ENCODE measurements around the gene GFOD1. TPM values are rescaled to one million over a fixed set of nuclear protein-coding genes. Genes with fewer than 3 reads are reported as not detected.

Gene GFOD1
- polyA plus RNA-seq, 3 donors: 1.7 to 2.2 (median 1.9) TPM

DNA sequence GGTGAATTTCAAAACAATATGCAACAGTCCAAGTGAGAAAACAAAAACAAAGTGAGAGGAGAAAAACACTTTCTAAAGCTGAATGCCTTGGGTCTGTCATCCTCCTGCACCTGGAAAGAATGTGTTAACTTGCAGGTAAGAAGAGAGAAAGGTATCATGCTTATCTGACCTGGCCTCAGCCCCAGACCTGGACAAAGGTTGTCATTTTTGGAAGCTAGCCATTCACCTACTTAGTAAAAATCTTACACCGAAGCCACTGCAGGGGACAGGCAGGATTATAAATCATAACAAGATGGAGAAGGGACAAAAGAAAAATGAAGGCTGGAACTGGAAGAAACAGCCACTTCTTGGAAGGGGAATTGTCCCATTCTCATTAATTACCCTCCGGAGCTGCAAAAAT is 69.4 kb downstream of the GFOD1 start:
- no peak for DNase-seq (ENCODE audit: extremely low read depth in 1 of 11, low read depth in 9 of 11, low spot score in 4 of 11)

DNA sequence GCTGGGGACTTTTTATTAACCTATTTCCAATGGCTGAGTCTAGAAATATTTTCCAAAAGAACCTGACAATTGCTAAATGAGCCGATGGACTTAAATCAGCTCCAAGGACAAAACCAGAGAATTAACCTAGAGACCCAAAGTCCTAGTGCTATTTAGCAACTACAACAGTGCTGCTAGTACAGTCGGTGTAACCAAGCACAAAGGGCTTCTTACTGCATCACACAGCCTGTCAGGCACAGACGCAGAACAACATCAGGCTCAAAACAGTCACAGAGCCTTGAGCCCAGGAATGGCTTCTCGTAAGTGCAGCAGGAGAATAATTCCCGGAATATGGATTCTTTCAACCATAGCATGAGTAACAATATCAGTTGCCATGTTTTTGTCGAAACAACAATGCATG is 70.0 kb downstream of the GFOD1 start:
- no peak for DNase-seq (ENCODE audit: extremely low read depth in 1 of 11, low read depth in 9 of 11, low spot score in 4 of 11)

DNA sequence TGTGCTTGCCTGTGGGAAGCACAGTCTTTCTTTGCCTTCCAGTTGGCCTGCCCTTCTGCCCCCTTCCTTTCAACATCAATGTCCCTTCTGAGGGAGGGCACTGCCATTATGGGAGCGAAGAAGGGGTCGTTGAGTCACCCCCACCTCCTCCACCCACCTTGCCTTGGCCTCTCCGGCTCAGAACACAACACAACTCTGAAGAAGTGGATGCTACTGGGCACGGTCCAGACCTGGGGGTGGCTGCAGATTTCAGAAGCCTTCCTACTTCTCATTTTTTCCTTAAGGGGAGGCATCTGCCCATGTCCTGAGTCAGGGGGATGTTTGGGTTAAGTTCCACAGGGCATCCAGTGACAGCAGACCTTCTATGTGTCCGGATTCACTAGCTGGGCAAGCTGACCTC is 72.1 kb downstream of the GFOD1 start:
- DNase-seq (ENCODE audit: extremely low read depth in 1 of 11, low read depth in 9 of 11, low spot score in 4 of 11): no peak

DNA sequence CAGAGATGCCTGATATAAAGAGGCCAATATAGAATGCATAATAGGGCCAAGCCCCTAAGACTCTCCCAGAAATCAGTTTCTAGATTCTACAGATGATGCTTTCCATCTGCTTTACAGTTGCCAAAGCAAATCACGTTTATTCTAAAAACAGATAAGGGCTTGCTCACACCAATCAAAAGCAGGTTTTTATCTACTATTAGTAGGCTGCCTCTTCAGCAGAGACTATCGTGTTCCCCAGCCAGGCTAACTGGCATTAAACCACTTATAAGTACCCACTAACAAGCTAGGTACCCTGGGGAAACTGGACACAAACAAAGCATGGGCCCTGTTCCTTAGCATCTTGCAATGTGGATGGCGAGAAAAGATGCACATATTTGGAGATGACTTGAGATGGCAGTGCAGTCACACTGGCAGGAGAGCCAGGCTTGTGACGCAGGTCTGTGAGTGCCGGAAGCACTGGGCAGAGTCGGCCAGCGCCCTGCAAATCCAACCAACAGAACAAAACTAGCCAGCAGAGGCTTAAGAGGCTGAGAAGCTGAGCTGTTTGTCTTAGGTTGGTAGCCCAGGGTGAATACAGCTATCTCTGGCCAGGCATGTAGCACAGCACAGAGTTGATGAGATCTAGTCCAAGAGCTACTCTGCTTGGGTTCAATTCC is 73.4 kb downstream of the GFOD1 start:
- DNase-seq (ENCODE audit: extremely low read depth in 1 of 11, low read depth in 9 of 11, low spot score in 4 of 11): no peak

DNA sequence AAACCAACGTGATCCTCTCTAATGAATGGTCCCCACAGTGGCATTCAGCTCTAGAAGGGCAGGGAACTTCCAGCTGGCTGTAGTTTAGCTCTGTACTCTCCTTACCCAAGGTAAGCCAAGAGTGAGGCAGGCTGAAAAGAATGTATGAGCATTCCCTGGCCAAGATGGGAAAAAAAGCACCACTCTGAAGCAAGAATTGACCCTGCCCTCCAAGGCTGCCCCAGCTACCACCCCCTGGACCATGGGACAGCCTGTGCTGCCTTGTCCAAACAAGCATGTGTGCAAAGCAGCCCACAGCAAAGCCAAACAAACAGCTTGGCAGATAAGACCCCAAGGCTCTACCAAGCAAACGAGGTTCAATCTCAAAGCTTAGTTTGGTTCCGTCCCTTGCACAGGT is 73.9 kb downstream of the GFOD1 start:
- DNase-seq (ENCODE audit: extremely low read depth in 1 of 11, low read depth in 9 of 11, low spot score in 4 of 11): no peak

DNA sequence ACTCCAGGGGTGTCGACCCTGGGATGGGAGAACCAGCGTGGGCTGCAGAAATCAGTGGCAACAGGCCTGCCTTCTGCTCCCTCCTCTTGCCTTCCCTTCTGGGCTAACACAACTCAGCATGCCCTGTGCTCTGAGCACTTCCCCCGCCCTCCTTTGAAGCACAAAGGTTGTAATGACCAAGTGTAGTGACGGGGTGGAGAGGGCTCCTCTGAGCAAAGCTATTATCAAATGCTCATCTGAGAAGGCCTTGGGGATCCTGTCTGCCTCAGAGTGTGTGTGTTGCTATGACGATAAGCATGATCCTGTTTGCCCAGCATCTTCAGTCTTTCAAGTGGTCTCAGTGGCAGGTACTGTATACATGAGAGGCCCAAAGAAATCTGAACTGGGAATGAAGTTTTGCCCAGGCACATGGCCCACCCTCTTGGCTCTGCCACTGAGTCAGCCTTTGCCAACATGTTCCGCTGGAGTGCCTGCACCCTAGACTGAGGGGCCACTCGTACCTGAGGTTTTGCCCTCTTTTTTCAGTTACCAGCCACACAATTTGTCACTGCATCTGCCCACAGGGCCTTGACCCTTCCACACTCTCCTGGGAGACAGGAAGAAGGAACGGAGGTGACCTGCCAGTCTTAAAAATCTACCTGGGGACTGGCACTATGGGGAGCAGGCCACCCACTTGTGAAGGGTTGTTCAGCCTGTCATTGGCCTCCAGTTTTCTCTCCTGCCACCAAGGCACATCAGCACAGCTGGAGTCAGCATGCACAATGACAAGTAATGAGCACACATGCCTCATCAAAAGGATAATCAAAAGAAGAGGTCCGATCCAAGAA is 74.5 kb downstream of the GFOD1 start:
- DNase-seq (ENCODE audit: extremely low read depth in 1 of 11, low read depth in 9 of 11, low spot score in 4 of 11): no peak

DNA sequence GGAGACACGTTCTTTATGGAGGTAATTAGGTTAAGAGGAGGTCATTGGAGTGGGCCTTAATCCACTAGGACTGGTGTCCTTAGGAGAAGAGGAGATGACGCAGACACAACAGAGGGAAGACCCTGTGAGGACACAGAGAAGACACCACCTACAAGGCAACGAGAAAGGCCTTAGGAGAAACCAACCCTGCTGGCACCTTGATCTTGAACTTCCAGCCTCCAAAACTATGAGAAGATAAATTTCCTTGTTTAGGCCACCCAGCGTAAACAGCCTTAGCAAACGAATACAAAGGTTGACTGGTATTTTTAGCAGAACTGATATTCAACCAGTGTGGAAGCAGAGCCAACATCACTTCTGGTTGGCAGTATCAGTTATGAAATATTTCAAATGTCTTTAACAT is 75.2 kb downstream of the GFOD1 start:
- DNase-seq (ENCODE audit: extremely low read depth in 1 of 11, low read depth in 9 of 11, low spot score in 4 of 11): no peak

DNA sequence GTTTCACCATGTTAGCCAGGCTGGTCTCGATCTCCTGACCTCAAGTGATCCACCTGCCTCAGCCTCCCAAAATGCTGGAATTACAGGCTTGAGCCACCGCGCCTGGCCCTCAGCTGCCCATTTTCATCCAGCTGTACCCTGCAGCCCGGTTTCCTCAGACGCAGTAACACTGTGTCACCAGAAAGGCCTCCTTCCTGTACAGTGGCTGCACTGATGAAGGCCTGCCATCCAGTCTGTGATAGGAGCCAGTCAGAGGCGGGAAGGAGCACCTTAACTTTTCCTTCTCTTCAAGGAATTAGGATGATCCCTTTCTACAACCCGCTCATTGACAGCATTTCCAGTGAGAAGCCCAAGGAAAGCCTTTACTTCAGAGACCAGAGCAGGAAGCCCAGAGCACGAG is 75.9 kb downstream of the GFOD1 start:
- DNase-seq (ENCODE audit: extremely low read depth in 1 of 11, low read depth in 9 of 11, low spot score in 4 of 11): no peak

DNA sequence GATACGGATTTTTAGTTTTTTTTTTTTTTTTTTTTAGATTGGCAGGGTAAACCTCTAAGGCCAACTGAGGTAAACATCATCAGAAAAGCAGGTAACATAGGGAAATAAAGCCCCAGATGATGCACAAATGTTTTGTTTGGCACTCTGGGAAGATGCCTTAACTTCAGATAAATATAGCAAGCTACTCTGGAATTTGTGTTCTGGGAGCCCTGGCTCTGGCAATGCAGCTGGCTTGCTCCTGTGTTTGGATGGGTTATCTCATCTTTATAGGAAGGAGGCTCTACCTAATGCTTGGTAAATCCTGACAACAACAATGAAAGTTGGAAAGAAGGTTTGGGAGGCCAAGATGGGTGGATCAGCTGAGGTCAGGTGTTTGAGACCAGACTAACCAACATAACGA is 77.4 kb downstream of the GFOD1 start:
- DNase-seq (ENCODE audit: extremely low read depth in 1 of 11, low read depth in 9 of 11, low spot score in 4 of 11): no peak

DNA sequence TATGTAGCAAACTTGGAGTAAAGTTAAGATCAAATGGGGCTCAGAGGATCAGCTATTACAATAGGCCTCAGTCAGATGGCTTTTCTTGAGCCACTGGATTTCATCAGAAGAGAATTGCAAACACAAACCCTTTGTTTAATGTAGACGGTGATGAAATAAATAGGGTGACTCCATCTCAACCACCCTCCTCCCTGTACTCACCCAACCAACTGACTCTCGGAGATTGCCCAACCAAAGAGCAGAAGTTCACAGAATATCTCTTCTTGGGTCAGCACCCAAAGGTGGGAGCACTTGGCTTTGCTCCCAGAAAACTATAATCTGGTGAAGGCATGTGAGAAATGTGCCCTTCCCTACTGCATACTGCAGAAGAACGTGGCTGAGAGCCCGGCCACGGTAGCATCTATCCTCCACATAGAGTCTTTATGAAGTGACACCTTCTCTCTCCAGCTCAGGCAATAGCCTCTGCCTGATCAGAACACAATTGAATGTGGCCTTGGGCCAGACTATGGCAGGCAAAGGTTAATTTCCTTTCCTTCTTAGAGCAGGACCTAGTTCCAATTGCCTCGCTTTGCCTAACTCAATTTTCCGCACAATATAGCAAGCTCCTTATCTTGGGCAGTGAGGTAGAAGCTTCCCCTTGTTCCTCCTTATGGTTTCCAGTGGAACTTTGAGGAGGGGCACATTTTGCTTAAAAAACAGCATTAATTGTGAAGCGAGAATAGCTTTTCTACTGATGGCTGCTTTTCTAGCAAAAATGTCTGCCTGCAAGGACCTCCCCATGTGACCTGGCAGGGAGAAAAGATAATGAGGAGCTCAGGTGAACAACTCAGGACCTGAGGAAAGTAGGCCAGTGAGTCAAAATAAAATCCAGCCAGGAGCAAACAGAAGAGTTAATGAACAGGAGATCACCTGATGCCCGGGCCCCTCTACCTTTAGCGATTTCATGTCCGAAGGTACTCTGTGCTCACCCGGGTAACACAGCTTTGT is 79.4 kb downstream of the GFOD1 start:
- DNase-seq (ENCODE audit: extremely low read depth in 1 of 11, low read depth in 9 of 11, low spot score in 4 of 11): no peak

DNA sequence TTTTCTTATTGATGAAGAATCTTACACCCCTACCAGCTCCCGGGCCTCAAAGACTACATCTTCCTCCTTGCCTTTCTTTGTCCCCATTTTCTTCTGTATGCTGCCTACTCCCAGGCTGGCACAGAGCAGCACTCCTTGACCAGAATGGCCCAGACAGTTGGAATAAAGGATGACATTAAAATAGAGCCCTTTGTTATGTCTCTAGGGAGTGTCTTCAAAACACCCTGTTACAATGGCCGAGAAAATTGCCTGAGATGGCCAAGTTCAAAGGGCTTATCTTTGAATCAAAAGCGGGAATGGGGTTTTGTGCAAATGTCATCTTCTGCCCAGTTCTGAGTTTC is 80.1 kb downstream of the GFOD1 start:
- no peak for DNase-seq (ENCODE audit: extremely low read depth in 1 of 11, low read depth in 9 of 11, low spot score in 4 of 11)

DNA sequence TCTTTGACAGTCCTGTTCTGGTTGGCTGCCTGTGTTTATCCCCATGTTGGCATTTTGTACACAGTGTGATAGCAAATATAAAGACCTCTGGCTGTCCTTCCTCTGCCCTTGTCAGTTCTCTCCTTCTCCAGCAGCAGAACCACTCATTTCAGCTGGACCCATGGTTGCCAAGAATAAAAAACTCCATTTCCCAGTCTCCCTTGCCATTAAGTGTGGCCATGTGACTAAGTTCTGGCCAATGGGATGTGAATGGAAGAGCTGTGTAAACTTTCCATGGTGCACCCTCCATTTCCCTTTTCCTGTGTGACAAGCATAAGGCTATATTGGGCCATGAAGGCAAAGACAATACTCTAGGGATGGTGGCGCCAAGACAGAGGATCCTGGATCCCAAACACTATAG is 80.6 kb downstream of the GFOD1 start:
- no peak for DNase-seq (ENCODE audit: extremely low read depth in 1 of 11, low read depth in 9 of 11, low spot score in 4 of 11)

DNA sequence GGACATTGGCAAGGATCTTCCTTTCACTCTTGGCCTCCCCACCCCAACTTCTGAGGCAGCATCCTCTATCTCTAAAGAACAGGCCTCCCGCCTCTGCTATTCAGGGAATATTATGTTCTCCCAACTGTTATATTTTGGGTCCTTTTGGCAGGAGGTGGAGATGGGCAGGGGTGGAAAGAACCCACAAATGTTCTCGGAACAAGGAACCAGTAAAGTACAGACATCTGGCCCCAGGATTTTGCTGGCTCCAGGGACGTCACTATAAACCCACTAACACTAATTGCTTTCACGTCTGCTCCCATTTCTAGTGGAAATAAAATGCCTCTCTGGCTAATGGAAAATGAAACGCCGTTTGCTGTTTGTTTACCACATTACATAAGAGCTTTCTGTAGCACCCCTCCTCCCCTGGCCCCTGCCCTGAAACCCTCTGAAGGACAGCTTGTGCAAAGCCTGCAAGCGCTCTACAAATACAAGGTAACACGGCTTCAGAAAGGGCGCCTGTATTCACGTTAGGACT is 81.4 kb downstream of the GFOD1 start:
- DNase-seq (ENCODE audit: extremely low read depth in 1 of 11, low read depth in 9 of 11, low spot score in 4 of 11): no peak

DNA sequence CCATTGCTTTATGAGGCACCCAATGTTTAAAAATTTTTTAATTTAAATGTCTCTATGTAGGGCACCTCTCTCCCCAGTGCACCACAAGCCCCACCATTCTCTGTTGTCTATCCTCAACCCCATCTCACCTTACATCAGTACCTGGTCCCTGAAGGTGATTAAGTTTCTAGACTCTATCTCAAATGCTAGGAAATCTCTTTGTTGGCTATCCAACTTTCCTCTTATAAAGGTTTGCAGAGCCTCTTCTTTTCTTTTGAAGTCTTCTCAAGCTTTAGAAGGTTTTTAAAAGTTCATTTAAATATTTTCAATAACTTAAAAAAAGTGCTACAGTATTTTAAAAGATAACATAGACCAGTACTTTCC is 82.5 kb downstream of the GFOD1 start:
- no peak for DNase-seq (ENCODE audit: extremely low read depth in 1 of 11, low read depth in 9 of 11, low spot score in 4 of 11)

DNA sequence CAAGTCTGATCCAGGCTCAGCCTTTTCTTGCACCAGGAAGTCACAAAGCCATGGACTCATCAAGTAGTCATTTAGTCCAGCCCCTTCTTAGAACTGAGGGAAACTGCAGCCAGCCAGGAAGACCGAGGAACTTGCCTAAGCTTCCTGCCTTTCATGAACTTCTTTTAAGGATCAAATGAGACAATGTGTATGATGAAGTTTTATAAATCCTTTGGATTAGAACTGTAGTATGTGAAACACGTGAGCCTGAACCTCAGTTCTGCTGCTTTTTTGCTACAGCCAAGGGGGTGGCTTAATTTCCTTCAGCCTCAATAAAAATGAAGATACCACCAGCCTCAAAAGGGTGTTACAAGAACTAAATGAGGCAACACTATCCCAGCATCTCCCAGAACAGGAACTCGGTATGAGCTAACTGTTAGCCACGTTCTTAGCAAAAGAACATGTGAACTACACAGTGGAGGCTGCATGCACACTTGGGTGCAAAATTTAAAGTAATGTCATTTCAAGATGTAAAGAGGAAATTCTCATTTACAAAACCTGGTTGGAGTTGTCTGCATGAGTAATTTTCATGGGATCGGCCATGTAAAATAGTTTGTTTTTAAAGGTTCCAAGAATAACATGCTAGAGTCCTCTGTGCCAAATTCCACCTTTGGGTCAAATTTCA is 83.0 kb downstream of the GFOD1 start:
- DNase-seq (ENCODE audit: extremely low read depth in 1 of 11, low read depth in 9 of 11, low spot score in 4 of 11): no peak

DNA sequence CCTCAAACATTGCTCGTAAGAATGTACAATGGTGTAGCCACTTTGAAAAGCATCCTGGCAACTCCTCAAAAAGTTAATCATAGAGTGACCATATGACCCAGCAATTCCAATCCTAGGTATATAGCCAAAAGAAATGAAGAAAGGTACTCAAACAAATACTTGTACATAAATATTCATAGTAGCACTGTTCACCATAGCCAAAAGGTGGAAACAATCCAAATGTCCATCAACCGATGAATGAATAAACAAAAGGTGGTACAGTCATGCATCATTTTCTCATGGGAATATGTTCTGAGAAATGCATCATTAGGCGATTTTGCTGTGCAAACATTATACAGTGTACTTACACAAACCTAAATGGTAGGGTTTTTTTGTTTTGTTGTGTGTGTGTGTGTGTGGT is 84.7 kb downstream of the GFOD1 start:
- DNase-seq (ENCODE audit: extremely low read depth in 1 of 11, low read depth in 9 of 11, low spot score in 4 of 11): no peak

DNA sequence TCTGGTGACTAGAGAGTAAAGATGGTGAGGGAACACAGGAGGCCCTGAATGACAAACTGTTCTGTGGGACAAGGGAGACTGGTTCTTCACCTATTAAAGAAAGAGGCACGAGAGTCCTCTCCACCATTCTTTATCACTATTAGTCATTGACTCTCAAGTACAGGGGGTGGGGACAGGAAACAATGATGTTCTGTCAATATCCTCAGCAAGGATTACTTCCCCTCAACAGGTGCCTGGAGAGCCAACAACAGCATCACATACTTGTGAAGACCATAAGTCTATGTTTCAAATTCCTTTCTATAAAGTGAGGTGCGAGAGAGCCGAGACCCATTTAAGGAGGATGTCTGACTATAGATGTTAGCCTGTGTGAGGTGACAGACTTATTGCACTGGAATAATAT is 86.6 kb downstream of the GFOD1 start:
- no peak for DNase-seq (ENCODE audit: extremely low read depth in 1 of 11, low read depth in 9 of 11, low spot score in 4 of 11)

DNA sequence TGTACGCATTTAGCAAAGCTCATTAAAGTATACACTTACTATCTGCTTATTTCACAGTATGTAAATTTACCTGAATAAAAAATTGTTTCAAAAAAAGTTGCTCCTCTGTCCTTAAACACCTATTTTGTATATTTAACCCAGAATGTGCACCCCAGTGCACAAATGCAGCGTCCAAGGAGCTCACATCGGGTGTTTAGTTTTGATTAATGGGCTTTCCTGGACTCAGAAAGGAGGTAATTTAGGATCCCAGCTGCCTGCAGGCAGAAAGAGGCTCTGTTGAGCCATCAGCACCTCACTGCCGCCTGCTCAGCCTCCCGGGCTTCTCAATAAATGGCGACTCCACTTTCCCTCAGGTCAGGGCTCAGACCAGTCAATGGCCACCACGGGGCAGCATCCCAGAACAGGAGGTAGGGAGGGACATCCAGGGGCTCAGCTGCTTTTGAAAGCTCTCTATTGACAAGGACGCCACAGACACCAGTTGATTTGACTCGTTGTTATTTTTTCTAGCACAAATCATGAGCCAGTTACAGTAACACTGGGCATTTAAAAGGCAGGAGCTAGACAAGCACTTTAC is 88.9 kb downstream of the GFOD1 start:
- no peak for DNase-seq (ENCODE audit: extremely low read depth in 1 of 11, low read depth in 9 of 11, low spot score in 4 of 11)

DNA sequence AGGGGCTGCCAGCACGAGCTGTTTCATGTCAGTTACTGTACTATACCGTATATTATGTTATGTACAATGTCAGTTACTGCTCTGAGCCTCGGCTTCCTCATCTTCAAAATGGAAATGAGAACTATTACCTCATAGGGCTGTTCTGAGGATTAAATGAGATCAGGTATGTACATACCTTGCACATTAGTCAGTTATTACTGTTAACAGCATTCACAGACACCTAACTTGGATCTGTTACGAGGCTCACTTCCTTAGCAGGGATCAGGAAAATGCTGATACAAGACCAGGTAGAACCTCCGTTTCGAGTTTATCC is 89.4 kb downstream of the GFOD1 start:
- no peak for DNase-seq (ENCODE audit: extremely low read depth in 1 of 11, low read depth in 9 of 11, low spot score in 4 of 11)
